IPS-18a (cell line): ENCODE results near the gene ARHGAP22.

Source experiments
- H3K27ac ChIP-seq: one replicate; pipeline ENCODE4 v1.5.1; 2013; ENCODE audit warnings: low read length
- H3K27me3 ChIP-seq: one replicate; pipeline ENCODE4 v1.6.1; 2013; ENCODE audit warnings: mild to moderate bottlenecking, low read length; ENCODE audit not compliant: control insufficient read depth, insufficient read depth
- H3K36me3 ChIP-seq: one replicate; pipeline ENCODE4 v1.6.1; 2013; ENCODE audit warnings: low read depth, low read length; ENCODE audit not compliant: control insufficient read depth
- H3K4me1 ChIP-seq: one replicate; pipeline ENCODE4 v1.6.1; 2013; ENCODE audit warnings: low read depth, low read length; ENCODE audit not compliant: control insufficient read depth
- H3K4me3 ChIP-seq: one replicate; pipeline ENCODE4 v1.5.1; 2013; ENCODE audit warnings: low read length
- H3K9ac ChIP-seq: one replicate; pipeline ENCODE4 v1.6.1; 2013; ENCODE audit warnings: mild to moderate bottlenecking, low read length, moderate library complexity
- H3K9me3 ChIP-seq: one replicate; pipeline ENCODE4 v1.6.1; 2013; ENCODE audit warnings: low read depth, low read length; ENCODE audit not compliant: control insufficient read depth

Gene ARHGAP22

DNA sequence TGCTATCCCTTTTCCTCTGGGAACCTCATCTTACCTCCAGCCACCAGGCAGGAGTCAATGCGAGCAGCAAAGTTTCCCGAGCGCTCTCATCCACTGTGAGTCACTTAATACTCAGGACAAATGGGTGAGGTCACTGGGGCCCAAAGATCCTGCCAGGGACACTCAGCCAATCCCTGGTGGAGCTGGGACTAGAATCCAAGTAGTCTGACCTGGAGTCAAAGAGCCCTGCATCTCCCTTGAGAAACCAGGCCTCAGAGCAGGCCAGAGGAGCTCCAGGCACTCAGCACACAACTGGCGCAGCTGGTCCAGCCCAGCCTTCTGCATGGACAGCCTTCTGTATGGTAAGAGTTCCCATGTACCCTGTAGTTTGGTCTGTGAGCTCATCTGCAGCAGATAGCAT, 156.1 kb downstream of the ARHGAP22 start:
- H3K27ac ChIP-seq = no peak overlapping the region
- no peaks in the 10 kb centered on the region for H3K36me3 ChIP-seq
- H3K9ac ChIP-seq = no peak overlapping the region
- no peaks in the 10 kb centered on the region for H3K27me3 ChIP-seq
- H3K9me3 ChIP-seq = no peaks in the 10 kb centered on the region
- no peak overlapping the region for H3K4me3 ChIP-seq
- peaks cover 14% of the 10 kb centered on the region for H3K4me1 ChIP-seq

DNA sequence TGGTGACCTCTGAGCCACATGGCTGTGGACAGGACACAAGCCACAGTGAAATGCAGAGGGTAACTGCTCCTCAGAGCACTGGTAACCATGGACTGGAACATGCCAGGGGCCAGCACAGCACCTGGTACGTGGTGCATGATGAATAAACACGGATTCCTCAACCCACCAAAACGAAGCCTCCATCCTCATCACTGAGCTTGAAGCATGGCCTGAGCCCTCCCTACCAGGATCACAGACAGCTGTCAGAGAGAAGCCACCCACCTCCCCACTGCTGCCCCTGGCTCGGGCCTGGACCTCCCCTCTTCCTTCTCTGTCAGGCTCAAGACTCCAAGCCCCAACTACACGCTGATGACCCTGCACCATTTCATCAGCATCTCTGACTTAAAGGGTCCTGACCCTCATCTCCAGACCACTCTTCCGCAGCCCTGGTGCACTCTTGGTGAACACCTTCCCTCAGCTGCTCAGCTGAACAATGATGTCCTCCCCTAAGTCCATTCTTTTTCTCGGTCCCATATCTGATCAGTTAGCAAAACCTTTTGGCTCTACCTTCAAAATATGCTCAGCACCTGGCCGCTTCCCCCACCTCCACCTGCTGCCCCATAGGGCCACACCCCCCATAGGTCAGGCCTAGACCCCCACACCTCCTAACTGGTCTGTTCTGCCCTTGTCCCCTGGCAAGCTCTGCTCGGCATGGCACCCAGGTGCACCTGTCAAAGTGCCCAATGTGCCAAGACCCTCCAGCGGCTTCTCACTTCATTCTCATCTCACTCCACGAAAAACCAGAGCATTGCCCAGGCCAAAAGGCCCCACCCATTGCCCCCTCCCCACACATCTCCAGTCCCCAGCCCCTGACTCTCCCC, 157.3 kb downstream of the ARHGAP22 start:
- no peaks in the 10 kb centered on the region for H3K27me3 ChIP-seq
- H3K9me3 ChIP-seq = no peaks in the 10 kb centered on the region
- no peak overlapping the region for H3K27ac ChIP-seq
- no peak overlapping the region for H3K9ac ChIP-seq
- peaks cover 14% of the 10 kb centered on the region for H3K4me1 ChIP-seq
- H3K4me3 ChIP-seq = no peak overlapping the region
- no peaks in the 10 kb centered on the region for H3K36me3 ChIP-seq

DNA sequence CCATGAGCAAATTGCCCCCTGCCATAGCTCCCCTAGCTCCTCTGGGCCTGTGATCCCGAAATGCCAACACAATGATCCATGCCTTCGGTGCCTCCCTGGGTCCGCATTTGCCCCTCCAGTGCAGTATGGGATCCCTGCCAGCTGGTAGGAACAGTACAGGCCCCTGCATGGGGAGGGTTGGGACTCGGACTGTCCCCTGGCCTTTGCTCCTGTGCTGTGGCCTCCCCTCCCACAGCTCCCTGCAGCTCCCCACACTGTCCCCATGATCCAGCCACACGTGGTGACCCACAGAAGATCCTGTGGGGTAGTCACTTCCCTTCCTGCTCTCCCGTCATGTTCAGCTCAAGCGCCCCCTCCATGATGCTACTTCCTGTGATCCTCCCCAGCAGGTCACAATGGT, 158.1 kb downstream of the ARHGAP22 start:
- Histone ChIP-seq H3K27ac (no peak overlapping the region), H3K4me1 (peaks cover 14% of the 10 kb centered on the region), H3K9me3 (no peaks in the 10 kb centered on the region), H3K9ac (no peak overlapping the region), H3K27me3 (no peaks in the 10 kb centered on the region), H3K4me3 (no peak overlapping the region), H3K36me3 (no peaks in the 10 kb centered on the region)

DNA sequence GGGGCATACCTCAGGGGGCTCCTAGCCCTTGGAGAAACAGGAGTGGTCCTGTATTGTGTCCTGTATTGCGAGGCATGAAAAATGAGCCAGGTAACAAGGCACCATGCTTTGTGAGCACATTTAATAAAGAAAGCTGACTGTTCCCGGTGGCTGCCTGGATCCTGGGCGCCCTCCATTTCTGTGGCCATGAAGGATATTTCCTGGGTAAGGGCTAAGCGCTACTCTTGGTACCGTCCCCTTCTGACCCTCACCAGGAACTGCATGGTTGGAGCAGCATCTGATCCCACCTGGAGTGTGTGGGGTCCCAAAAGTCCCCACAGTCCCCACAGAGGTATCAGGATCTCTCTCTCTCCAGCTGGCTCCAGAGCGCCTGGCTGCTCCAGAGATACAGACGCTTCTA, 158.9 kb downstream of the ARHGAP22 start:
- Histone ChIP-seq H3K9me3 (no peaks in the 10 kb centered on the region), H3K36me3 (no peaks in the 10 kb centered on the region), H3K4me1 (peaks cover 14% of the 10 kb centered on the region), H3K9ac (no peak overlapping the region), H3K4me3 (no peak overlapping the region), H3K27me3 (no peaks in the 10 kb centered on the region), H3K27ac (no peak overlapping the region)

DNA sequence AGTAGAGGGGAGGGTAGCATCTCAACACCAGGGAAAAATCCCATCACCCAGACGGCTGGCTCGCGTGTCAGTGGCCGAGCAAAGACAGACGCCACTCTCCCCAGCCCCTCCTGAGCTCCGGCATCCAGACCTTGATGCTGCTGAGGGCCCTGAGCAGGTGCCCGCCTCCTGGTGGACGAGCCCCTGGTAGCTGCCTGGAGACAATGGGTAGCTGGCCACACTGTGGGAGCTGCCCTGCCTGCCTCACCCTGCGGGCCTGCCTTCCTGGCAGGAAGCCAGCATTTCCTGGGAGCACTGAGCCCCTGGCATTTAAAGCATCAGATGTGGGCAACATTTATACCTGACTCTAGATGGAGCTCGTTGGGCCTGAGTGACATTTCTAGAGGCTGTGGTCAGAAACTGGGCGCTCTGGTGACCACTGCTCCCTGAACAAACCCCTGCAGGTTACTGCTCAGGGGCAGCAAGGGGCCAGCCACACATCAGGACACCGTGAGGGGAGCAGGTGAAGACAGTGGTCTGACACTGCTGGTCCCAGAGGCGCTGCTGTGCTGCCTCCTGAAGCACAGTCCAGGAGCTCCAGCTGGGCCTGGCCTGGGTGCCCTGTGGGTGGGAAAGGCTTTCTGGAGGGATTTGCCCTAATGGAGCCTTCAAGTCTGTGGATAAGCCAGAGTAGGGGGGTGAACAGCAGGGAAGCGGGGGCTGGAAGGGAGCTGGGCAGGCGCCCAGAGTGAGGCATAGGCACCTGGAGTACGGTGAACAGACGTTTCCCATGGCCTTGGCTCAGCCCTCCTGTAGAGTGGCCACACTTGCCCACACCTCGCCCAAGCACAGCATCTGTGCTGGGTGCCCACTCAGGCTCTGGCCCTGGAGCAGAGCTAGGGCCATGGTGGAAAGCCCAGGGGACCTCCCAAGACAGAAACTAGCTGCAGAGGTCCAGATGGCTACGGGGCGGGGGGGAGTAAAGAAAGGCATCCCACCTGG, 159.7 kb downstream of the ARHGAP22 start:
- Histone ChIP-seq H3K27me3 (no peaks in the 10 kb centered on the region), H3K9me3 (no peaks in the 10 kb centered on the region), H3K4me3 (no peak overlapping the region), H3K36me3 (no peaks in the 10 kb centered on the region), H3K4me1 (peaks cover 14% of the 10 kb centered on the region), H3K27ac (no peak overlapping the region), H3K9ac (no peak overlapping the region)

DNA sequence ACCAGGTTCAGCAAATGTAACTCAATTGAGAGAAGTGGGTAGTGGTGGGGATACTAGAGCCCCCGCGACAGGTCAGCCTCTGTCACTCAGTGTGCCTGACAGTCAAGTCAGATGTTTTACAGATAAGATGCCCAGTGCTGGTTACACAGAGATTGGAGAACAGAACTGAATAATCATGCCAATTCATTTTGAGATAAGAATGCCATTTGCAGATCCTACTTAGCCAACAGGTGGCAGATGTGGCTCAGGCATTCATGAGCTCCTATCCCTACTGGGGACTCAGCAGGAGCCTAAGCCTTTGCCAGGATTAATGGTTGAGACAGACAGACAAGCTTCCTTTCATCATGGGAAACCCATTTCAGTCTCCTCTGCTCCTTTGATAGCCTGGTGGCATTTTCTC, 160.6 kb downstream of the ARHGAP22 start:
- no peak overlapping the region for H3K9ac ChIP-seq
- H3K9me3 ChIP-seq = no peaks in the 10 kb centered on the region
- H3K4me1 ChIP-seq = peaks cover 14% of the 10 kb centered on the region
- H3K4me3 ChIP-seq = no peak overlapping the region
- H3K27me3 ChIP-seq = no peaks in the 10 kb centered on the region
- H3K36me3 ChIP-seq = no peaks in the 10 kb centered on the region
- H3K27ac ChIP-seq = no peak overlapping the region

DNA sequence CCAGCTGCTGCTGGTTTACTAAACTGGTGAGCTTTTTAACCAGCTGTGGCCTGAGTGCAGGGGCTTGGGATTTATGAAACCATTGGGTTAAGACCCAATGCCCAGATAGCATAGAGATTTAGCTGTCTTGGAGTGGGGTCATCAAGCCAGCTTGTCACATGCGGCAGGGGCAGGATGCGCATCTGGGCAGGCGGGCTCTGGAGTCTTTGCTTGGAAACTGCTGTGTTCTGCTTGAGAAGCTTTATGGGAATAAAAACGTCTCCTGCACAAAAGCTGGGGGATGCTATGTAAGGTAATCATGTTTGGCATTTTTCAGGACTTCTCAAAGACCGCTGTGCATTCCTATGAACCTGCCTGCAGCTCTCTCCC, 162.1 kb downstream of the ARHGAP22 start:
- Histone ChIP-seq H3K27me3 (no peaks in the 10 kb centered on the region), H3K4me3 (no peak overlapping the region), H3K9me3 (no peaks in the 10 kb centered on the region), H3K27ac (no peak overlapping the region), H3K9ac (no peak overlapping the region), H3K36me3 (no peaks in the 10 kb centered on the region), H3K4me1 (peaks cover 14% of the 10 kb centered on the region)

DNA sequence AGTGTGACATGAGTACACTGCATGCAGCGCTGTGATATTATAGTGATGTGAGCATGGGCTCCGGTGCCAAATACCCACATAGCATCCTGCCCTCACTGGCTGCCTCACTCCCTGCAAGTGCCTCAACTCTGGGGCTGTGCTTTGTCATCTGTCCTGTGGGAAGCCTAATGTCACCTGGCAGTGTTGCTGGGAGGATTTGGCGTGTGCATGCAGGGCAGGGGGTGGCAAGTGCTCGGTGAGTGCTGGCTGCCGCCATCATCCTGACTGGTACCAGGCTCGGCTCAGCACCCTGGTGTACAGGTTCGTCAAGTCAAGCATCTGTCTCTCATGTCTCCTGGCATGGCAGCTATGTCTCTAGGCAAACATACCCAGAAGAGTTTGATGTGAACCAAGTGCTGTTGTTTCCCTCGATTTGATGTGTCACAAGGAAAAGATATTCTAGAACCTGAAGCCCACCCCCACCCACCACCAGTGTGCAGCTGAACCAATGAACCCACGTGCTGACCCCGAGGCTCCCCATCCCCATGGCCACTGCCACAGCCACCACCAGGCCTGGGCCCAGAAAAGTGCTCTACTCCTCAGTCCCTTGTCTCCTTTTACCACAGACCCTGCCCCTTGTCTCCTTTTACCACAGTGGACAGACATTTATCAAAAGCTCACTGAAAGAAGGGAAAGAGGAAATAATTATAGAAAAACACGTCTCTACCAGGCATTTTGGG, 162.6 kb downstream of the ARHGAP22 start:
- peaks cover 14% of the 10 kb centered on the region for H3K4me1 ChIP-seq
- H3K9ac ChIP-seq = no peak overlapping the region
- no peak overlapping the region for H3K4me3 ChIP-seq
- H3K36me3 ChIP-seq = no peaks in the 10 kb centered on the region
- no peak overlapping the region for H3K27ac ChIP-seq
- H3K27me3 ChIP-seq = no peaks in the 10 kb centered on the region
- H3K9me3 ChIP-seq = no peaks in the 10 kb centered on the region

DNA sequence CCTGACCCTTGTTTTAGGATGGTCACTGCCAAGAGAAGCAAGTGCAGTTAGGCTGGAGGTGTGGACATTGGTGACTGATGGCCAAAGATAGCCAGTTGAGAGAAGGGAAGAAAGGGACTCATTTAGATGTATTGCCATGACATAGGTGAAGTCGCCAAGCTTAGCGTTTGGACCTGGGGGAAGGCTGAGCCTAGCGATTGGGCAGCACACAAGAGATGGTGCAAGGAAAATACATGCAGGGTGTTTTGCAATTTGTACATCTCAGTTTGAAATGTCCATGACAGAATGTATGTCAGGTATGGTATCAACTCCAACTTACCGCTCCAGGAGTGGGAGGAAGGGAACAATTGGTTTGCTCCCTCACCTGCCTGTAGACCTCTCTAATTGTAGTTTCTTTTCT, 164.1 kb downstream of the ARHGAP22 start:
- Histone ChIP-seq H3K9me3 (no peaks in the 10 kb centered on the region), H3K9ac (no peak overlapping the region), H3K4me3 (no peak overlapping the region), H3K27ac (no peak overlapping the region), H3K36me3 (peaks cover 2% of the 10 kb centered on the region), H3K4me1 (peaks cover 14% of the 10 kb centered on the region), H3K27me3 (no peaks in the 10 kb centered on the region)

DNA sequence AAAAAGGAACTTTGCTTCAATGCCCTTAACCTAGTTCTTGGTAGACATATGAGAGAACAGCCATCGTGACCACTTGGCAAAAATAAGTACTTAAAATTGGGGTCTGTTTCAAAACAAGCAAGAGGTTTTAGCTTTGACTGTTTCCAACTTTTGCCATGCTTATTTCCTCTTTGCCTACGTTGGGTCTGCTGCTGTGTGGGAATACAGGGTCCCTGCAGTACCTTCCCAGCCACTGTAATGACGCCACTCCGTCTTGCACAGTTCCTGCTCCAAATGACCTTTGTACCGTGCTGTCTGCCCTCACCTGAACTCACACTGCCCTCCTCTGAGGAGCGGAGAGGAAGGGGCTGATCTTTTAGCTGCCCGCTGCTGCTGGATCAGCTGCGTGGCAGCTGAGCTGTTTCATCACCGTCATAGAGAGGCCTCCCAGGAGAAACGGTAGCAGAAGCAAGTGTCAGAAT, 165.3 kb downstream of the ARHGAP22 start:
- Histone ChIP-seq H3K9me3 (no peaks in the 10 kb centered on the region), H3K4me1 (peaks cover 7% of the 10 kb centered on the region), H3K27ac (no peak overlapping the region), H3K9ac (no peak overlapping the region), H3K4me3 (no peak overlapping the region), H3K36me3 (peaks cover 6% of the 10 kb centered on the region), H3K27me3 (no peaks in the 10 kb centered on the region)

DNA sequence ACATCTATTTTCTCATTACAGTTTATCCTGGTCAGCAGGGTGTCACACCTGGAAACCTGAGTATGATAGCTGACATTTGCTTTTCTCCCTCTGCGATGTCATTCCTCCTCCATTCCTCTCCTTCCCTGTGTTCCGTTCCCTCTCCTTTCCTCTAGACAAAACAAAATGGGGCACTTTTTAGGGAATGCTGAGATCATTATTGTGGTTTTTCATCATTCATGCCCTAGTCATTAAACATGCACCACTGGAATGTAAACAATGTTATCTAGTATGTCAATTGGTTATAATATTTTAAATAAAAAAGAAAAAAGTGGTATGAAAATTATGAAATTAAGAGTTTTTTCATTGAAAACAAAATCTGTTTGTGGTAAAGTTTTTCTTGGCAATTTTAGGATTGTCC, 165.8 kb downstream of the ARHGAP22 start:
- Histone ChIP-seq H3K27ac (no peak overlapping the region), H3K36me3 (peaks cover 6% of the 10 kb centered on the region), H3K4me1 (peaks cover 1% of the 10 kb centered on the region), H3K9ac (no peak overlapping the region), H3K9me3 (no peaks in the 10 kb centered on the region), H3K4me3 (no peak overlapping the region), H3K27me3 (no peaks in the 10 kb centered on the region)
